Tibial artery (tissue), 4 donors: Measurements from ENCODE around the gene RAB31.

Experiments used
- DNase-seq, 2 donors: peaks; one replicate each; pipeline ENCODE4 v3.0.0-alpha.2; 2019
- H3K27ac ChIP-seq, 2 donors: fragments of 200-600 bp; sonication (generic) in 1 of 2; 1 replicate in 1 of 2; 2 replicates in 1 of 2; pipeline ENCODE4 v1.5.1; 2018 to 2019; ENCODE audit warnings: mild to moderate bottlenecking in 1 of 2
- H3K27me3 ChIP-seq, 2 donors: fragments of 200-600 bp; sonication (generic) in 1 of 2; one replicate each; pipeline versions ENCODE4 v1.5.1 to v1.6.0; 2016 to 2019
- H3K36me3 ChIP-seq, 3 donors: fragments of 200-600 bp; sonication (generic) in 2 of 3; one replicate each; pipeline ENCODE4 v1.5.1; 2016 to 2019; ENCODE audit warnings: mild to moderate bottlenecking in 2 of 3
- H3K4me1 ChIP-seq, 4 donors: fragments of 200-600 bp; sonication (generic) in 2 of 4; 1 replicate in 3 of 4; 2 replicates in 1 of 4; pipeline ENCODE4 v1.5.1; 2016 to 2019
- H3K4me3 ChIP-seq, 2 donors: fragments of 200-600 bp; sonication (generic) in 1 of 2; 1 replicate in 1 of 2; 2 replicates in 1 of 2; pipeline ENCODE4 v1.5.1; 2018 to 2019; ENCODE audit warnings: mild to moderate bottlenecking in 2 of 2
- H3K9me3 ChIP-seq, 3 donors: fragments of 200-600 bp; sonication (generic) in 1 of 3; one replicate each; pipeline ENCODE4 v1.5.1; 2016 to 2019
- CTCF ChIP-seq, 2 experiments: fragments of 200-600 bp in 1 of 2; fragments of 450-650 bp in 1 of 2; IDR thresholded peaks; one replicate each; pipeline ENCODE4 v1.5.1; 2017 to 2019; ENCODE audit warnings: antibody characterized with exemption in 2 of 2, mild to moderate bottlenecking in 1 of 2, moderate library complexity in 1 of 2
- intact Hi-C: fragments of 100-400 bp; cut with DNase I; formaldehyde crosslinking; loops from one replicate; pipeline ENCODE4 v1.15.0; 2023; ENCODE audit warnings: low total_unique reads

The RAB31 gene

GRCh38 chr18:9757827-9758621 is 49.9 kb downstream of the RAB31 start:
- intact Hi-C loops = no loop called here
- DNase-seq = no peak
- Histone ChIP-seq H3K27ac (no peak overlapping the region), H3K4me1 (peaks cover 0 to 5% (median 0%) of the 10 kb centered on the region in 4 donors), H3K36me3 (no peaks in the 10 kb centered on the region), H3K4me3 (no peak overlapping the region), H3K9me3 (peaks cover 0 to 5% (median 0%) of the 10 kb centered on the region in 3 donors), H3K27me3 (no peaks in the 10 kb centered on the region)
- no peak for TF ChIP-seq CTCF (IDR thresholded peaks at IDR 0.05)

- H3K27ac ChIP-seq = no peak overlapping the region
- H3K36me3 ChIP-seq = no peaks in the 10 kb centered on the region
- no peak overlapping the region for H3K4me3 ChIP-seq
- no peak for DNase-seq
- TF ChIP-seq CTCF (IDR thresholded peaks at IDR 0.05) = no peak
- H3K9me3 ChIP-seq = peaks cover 0 to 6% (median 0%) of the 10 kb centered on the region in 3 donors
- peaks cover 0 to 5% (median 0%) of the 10 kb centered on the region in 4 donors for H3K4me1 ChIP-seq
- intact Hi-C loops = no loop called here
- H3K27me3 ChIP-seq = no peaks in the 10 kb centered on the region
Observed at GRCh38 chr18:9758624-9759075, 50.5 kb downstream of the RAB31 start.

GRCh38 chr18:9760641-9761040 is 52.5 kb downstream of the RAB31 start:
- Histone ChIP-seq H3K4me1 (peaks cover 0 to 5% (median 0%) of the 10 kb centered on the region in 4 donors), H3K4me3 (no peak overlapping the region), H3K9me3 (peaks cover 0 to 6% (median 0%) of the 10 kb centered on the region in 3 donors), H3K36me3 (no peaks in the 10 kb centered on the region), H3K27ac (no peak overlapping the region), H3K27me3 (no peaks in the 10 kb centered on the region)
- TF ChIP-seq CTCF (IDR thresholded peaks at IDR 0.05) = no peak
- intact Hi-C loops = no loop called here
- no peak for DNase-seq

- Histone ChIP-seq H3K4me1 (peaks cover 0 to 8% (median 0%) of the 10 kb centered on the region in 4 donors), H3K36me3 (no peaks in the 10 kb centered on the region), H3K9me3 (peaks cover 0 to 6% (median 0%) of the 10 kb centered on the region in 3 donors), H3K27ac (no peak overlapping the region), H3K4me3 (no peak overlapping the region), H3K27me3 (no peaks in the 10 kb centered on the region)
- TF ChIP-seq CTCF (IDR thresholded peaks at IDR 0.05) = no peak
- intact Hi-C loops = no loop called here
- no peak for DNase-seq
Observed at GRCh38 chr18:9762526-9762925, 54.4 kb downstream of the RAB31 start.

- Histone ChIP-seq H3K27me3 (no peaks in the 10 kb centered on the region), H3K4me3 (no peak overlapping the region), H3K9me3 (peaks cover 0 to 6% (median 0%) of the 10 kb centered on the region in 3 donors), H3K36me3 (no peaks in the 10 kb centered on the region), H3K27ac (no peak overlapping the region), H3K4me1 (peaks cover 0 to 8% (median 0%) of the 10 kb centered on the region in 4 donors)
- DNase-seq = no peak
- intact Hi-C loops = no loop called here
- no peak for TF ChIP-seq CTCF (IDR thresholded peaks at IDR 0.05)
Observed at GRCh38 chr18:9763157-9763556, 55.1 kb downstream of the RAB31 start.
